ENCODE data around the gene TSKS. TPM values are rescaled to one million over a fixed set of nuclear protein-coding genes. Genes with fewer than 3 reads are reported as not detected.

TSKS gene
- total RNA-seq, 1 experiment from 2014 or later: 0.28 TPM

- no peaks in the 10 kb centered on the region for H3K27me3 Mint-ChIP-seq (ENCODE audit: low read depth)
- Histone ChIP-seq H3K4me2 (ENCODE audit: insufficient read depth, insufficient read length, low read length) (no peak overlapping the region), H3K18ac (ENCODE audit: insufficient read length, low read depth, low read length) (no peak overlapping the region), H2AFZ (ENCODE audit: low read length) (no peak overlapping the region), H3K9me3 (ENCODE audit: control insufficient read depth, low read depth, low read length) (no peaks in the 10 kb centered on the region), H2AK5ac (ENCODE audit: insufficient read length, low read length) (no peak overlapping the region), H3K27ac (ENCODE audit: insufficient read length, low read depth, low read length) (no peak overlapping the region), H4K20me1 (ENCODE audit: control insufficient read depth, insufficient read depth, insufficient read length) (peaks cover 2% of the 10 kb centered on the region), H2BK5ac (ENCODE audit: insufficient read length, low read length) (no peak overlapping the region), H3K23me2 (ENCODE audit: insufficient read length, low read depth, low read length, poor library complexity, severe bottlenecking) (no peaks in the 10 kb centered on the region), H4K91ac (ENCODE audit: insufficient read length, low read depth, low read length) (no peak overlapping the region), H3K79me1 (ENCODE audit: insufficient read depth, low read depth, low read length, poor library complexity, severe bottlenecking) (no peaks in the 10 kb centered on the region), H2BK20ac (ENCODE audit: low read depth, low read length, poor library complexity, severe bottlenecking) (no peak overlapping the region), H3K79me2 (ENCODE audit: insufficient read depth, low read length) (no peaks in the 10 kb centered on the region), H2BK15ac (ENCODE audit: low read depth, low read length) (no peak overlapping the region), H3T11ph (ENCODE audit: low read length) (no peak overlapping the region), H2BK12ac (ENCODE audit: insufficient read length, low read depth, low read length) (no peak overlapping the region), H3K27me3 (ENCODE audit: insufficient read depth, low read length) (no peaks in the 10 kb centered on the region), H3K4me1 (ENCODE audit: insufficient read depth, low read length) (no peaks in the 10 kb centered on the region), H3K56ac (ENCODE audit: insufficient read length, low read depth, low read length) (no peak overlapping the region), H4K5ac (ENCODE audit: insufficient read length, low read depth, low read length) (no peak overlapping the region), H2BK120ac (ENCODE audit: low read depth, low read length, poor library complexity, severe bottlenecking) (no peak overlapping the region), H3K23ac (ENCODE audit: insufficient read length, low read depth, low read length) (no peak overlapping the region), H3K4ac (ENCODE audit: low read depth, low read length) (no peak overlapping the region), H3K14ac (ENCODE audit: insufficient read depth, low read length) (no peak overlapping the region), H4K8ac (replicated peaks; ENCODE audit: insufficient read length, low read depth, low read length) (no peak overlapping the region), H3K9ac (ENCODE audit: extremely low read depth, insufficient read length, low read length) (no peak overlapping the region)
- no peak overlapping the region for H3K4me3 Mint-ChIP-seq
- H3K27ac Mint-ChIP-seq: no peak overlapping the region
- peaks cover 31 to 68% (median 54%) of the 10 kb centered on the region in 3 experiments; a peak in 6 of 7 replicates for H3K36me3 Mint-ChIP-seq (ENCODE audit: insufficient read depth in 1 of 3, low read depth in 3 of 3)
- peaks cover 5 to 22% of the 10 kb centered on the region in 2 experiments for H3K4me1 Mint-ChIP-seq
- H3K9me3 Mint-ChIP-seq: no peaks in the 10 kb centered on the region; a peak in 1 of 5 replicates
- DNase-seq: no peak
- no peak for TF ChIP-seq CTCF (conservative IDR thresholded peaks at IDR 0.05)
- no CpG with 5 or more reads among the region's 11 CpGs for WGBS (ENCODE audit: extremely low coverage, insufficient read length, low lambda C conversion rate)
These were observed 35.5 kb upstream of the TSKS start for GRCh38 chr19:49798574-49798973.

All from H9 (cell line).